ENCODE measurements around the gene TUBB6.

TUBB6 gene

GRCh38 chr18:12345491-12346239 is 37.6 kb downstream of the TUBB6 start:
- DNase-seq: no peak

GRCh38 chr18:12346240-12346565 is 38.2 kb downstream of the TUBB6 start:
- DNase-seq: no peak

DNA sequence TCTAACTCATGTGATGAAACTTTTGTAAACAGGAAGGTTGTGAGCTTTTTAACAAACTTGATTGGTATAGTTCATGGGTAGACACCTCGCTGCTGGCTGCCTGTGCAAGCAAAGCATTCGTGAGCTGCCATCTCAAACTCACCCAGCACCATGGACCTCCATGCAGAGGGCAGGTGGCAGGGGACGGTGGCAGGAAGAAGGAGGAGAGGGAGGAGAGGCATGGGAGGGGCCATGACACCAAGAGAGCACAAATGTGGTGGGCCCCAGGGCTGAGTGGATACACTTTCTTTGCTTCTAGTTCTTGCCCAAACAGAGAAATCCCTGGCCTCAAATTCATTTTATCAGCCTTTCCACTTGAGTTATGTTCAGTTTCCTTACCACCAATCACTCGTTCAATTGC is 39.9 kb downstream of the TUBB6 start:
- no peak for DNase-seq

GRCh38 chr18:12352188-12352587 is 44.1 kb downstream of the TUBB6 start:
- DNase-seq: no peak

- DNase-seq: no peak
These were observed 51.5 kb downstream of the TUBB6 start for GRCh38 chr18:12359515-12359927.

DNA sequence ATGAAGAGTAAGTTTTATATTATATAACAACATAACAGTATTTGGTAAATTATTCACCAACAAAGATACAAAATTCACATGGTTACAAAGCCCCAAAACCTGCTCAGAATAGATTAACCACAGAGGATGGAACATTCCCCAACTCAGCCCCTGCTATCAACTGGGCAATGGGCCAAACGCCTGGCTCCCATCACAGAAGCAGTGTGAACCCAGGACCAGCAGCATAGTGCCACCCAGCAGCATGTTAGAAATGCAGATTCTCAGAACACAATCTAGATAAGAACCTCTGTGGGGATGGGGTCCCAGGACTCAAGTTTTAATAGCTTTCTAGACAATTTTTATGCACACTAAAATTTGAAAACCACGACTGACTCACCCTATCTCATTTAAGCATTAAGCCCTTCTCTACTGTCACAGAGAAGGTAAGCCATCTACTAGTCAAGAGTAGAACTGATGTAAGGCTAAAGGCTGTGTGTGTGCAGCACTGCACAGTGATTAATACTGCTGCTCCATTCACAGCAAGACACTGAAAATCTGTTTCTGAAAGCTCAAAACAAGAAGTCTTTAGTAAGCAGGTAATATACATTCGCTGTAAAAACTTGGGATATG is 53.8 kb downstream of the TUBB6 start:
- DNase-seq: no peak

DNA sequence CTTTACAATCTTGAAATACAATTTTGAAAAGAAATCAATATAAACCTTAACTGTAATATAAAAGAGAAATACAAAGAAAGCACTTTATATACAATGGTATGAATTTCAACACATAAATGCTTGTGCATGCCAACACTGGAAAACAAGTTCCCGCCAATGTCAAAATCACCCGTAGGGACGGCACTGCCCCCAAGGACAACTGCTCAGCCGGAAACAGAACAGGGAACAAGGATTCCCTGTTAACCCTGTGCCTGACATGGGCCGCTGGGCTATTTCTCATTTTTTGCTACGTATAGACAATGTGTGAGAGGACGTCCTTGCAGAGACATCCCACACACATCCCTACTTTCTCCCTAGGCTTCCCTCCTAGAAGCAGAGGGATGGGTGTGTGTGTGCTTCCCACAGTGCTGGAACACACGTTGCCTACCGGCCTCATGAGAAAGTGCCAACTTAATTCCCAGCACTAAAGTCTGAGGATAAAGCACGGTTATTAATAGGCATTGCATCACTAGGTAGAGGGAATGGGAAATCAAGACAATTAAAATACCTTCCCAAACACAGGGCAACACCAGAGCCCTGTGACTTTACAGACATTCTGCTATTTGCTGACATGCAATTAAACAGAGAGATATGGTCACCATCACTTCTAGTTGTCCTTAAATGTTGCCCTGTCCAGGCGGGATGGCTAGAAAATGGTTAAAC is 54.6 kb downstream of the TUBB6 start:
- no peak for DNase-seq

DNA sequence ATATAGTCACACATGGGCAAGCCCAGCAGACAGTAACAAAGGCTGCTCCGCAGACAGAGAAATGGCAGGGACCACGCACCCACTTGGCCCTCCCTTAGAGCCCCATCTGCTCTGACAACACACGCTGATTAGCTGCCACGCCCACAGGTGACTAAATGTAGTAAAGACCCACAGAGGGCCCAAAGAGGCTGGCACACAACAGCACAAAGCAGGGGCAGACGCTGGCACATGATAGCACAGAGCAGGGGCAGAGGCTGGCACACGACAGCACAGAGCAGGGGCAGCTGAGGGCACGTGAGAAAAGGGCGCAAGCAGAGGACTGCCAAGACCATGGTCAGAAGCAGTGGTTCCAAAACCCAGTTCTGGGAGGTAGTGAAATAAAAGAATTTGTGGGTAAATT is 58.3 kb downstream of the TUBB6 start:
- DNase-seq: no peak

- no peak for DNase-seq
These were observed 58.7 kb downstream of the TUBB6 start for GRCh38 chr18:12366784-12367183.

DNA sequence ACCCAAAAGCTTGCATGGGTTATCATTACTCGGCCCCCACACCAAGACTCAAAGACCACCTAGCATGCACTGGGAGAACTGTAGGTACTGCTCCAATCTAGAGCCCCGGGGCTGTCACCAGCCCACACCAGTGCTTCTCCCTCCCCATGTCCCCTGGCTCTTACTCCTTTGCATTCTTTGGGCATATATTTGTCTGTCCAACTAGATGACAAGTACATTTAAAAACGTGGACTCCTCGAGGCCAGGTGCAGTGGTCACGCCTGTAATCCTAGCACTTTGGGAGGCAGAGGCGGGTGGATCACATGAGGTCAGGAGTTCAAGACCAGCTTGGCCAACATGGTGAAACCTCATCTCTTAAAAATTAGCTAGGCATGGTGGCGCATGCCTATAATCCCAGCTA is 61.2 kb downstream of the TUBB6 start:
- DNase-seq: no peak

DNA sequence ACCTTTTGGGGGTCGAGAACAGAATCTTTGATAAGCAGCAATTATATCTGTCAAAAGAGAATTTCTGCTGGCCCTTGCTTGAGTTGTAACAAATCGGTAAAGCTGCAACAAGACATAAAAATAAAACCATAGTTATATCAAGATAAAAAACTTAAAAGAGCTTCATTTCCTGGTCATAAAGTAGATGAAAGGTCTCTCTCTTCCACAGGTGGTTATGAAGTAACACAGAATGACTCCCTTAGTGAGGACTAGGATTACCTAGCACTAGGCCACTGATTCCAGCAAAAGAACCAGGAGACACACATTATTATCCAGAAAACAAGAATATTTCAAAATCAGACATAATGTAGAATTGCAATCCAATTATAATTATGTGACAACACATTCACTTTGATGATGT is 63.5 kb downstream of the TUBB6 start:
- no peak for DNase-seq

DNA sequence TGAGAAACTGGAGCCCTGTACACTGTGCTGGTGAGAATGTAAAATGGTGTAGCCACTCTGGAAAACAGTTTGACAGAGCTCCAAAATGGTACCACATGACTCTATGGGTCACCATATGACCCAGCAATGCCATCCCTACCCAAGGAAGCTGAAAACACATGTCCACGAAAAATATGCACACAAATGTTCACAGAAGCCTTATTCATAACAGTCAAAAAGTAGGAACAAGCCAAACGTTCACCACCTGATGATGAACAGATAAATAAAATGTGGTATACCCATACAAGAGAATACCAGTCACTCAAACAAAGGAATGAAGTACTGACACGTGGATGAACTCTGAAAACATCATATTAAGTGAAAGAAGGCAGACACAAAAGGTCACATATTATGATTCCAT is 64.4 kb downstream of the TUBB6 start:
- DNase-seq: no peak

- peak; percentile 75 for DNase-seq
These were observed 65.2 kb downstream of the TUBB6 start for GRCh38 chr18:12373116-12373770.

GRCh38 chr18:12373771-12374116 is 65.7 kb downstream of the TUBB6 start:
- no peak for DNase-seq

DNA sequence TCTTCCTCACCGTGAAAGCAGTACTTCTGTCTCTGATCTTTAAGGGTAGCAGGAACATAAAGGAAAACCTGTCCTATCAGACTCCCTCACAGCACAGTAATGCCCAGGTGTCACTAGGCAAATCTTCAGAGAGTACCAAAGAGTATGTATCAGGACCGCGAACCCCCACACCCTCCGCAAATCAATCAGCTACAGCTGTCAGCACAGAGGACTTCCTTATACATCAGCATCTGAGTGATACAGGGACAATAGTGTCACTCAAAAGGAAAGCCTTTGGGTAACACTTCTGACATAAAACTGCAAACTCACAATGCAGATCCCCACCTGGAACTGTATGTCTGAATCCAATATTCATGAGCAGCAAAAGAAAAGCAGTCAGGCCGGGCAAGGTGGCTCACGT is 66.4 kb downstream of the TUBB6 start:
- no peak for DNase-seq

Data from NCI-H226 (cell line).